GM12874 (cell line): ENCODE results near the gene PRSS2.

ENCODE experiments used
- CTCF ChIP-seq: IDR thresholded peaks from 2 replicates; pipeline ENCODE4 v1.5.1; 2011; ENCODE audit warnings: low read depth, mild to moderate bottlenecking, control low read depth, low read length, moderate library complexity; ENCODE audit not compliant: insufficient read depth

Gene PRSS2

GRCh38 chr7:142745745-142746144 lies 25.0 kb upstream of the PRSS2 start:
- no peak for TF ChIP-seq CTCF

GRCh38 chr7:142746264-142746663 lies 24.5 kb upstream of the PRSS2 start:
- TF ChIP-seq CTCF, result no peak

- TF ChIP-seq CTCF, result no peak
Measured at GRCh38 chr7:142749218-142749993, 21.4 kb upstream of the PRSS2 start, which contains the start of gene PRSS1. Gene PRSS1, plus strand, starts transcription at chr7:142749472. Its CDS starts 13 bp downstream, at chr7:142749485.

GRCh38 chr7:142750321-142750938 lies 20.3 kb upstream of the PRSS2 start:
- no peak for TF ChIP-seq CTCF

GRCh38 chr7:142752376-142753225 lies 18.2 kb upstream of the PRSS2 start:
- no peak for TF ChIP-seq CTCF

- TF ChIP-seq CTCF, result no peak
Measured at GRCh38 chr7:142753366-142753765, 17.4 kb upstream of the PRSS2 start.
